GM18498 (cell line): Measurements from ENCODE around the gene MARCHF4.
"Not testable (repeated sequence)": the region's sequence is repeated elsewhere in the genome, so short reads cannot be mapped to it uniquely, and the experiment has no call there.

ENCODE experiments used
- ATAC-seq: cut with Tn5 transposase; IDR thresholded peaks from one replicate; pipeline ENCODE4 v1.9.1; 2021; ENCODE audit warnings: mild to moderate bottlenecking, moderate library complexity; ENCODE audit not compliant: unreplicated experiment

MARCHF4 gene

GRCh38 chr2:216392945-216393840 is 20.9 kb upstream of the MARCHF4 start:
- ATAC-seq: no peak

- no peak for ATAC-seq
Observed at GRCh38 chr2:216392018-216392562, 19.8 kb upstream of the MARCHF4 start.

DNA sequence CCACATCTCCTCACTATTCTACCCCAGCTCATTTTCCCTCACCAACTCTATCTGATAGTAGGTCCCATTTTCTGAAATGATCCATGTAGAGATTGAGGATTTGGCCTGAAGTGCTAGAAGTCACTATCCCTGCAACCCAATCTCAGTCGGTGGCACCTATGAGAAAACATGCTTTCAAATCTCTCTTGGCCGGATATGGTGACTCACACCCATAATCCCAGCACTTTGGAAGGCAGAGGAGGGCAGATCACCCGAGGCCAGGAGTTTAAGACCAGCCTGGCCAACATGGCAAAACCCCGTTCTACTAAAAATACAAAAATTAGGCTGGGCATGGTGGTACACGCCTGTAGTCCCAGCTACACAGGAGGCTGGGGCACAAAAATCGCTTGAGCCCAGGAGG is 19.1 kb upstream of the MARCHF4 start:
- ATAC-seq: no peak

DNA sequence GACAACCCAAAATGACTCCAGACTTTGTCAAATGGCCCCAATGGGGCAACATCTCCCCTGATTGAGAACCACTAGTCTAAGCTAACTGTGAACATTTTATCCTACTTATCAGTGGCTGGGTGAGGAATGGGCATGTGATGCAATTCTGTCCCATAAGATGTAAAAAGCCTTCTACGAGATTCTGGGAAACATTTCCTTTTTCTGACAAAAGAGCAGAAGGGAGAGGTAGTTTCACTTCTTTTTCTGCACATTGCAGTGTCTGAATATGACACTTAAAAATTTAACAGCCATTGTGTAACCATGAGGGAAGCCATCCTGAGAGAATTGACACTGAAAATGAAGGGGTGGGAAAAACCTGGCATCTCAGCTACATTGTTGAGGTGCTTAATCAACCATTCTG is 17.3 kb upstream of the MARCHF4 start:
- no peak for ATAC-seq

- no peak for ATAC-seq
Observed at GRCh38 chr2:216388046-216388884, 16.0 kb upstream of the MARCHF4 start.

GRCh38 chr2:216387262-216387661 is 15.0 kb upstream of the MARCHF4 start:
- no peak for ATAC-seq

DNA sequence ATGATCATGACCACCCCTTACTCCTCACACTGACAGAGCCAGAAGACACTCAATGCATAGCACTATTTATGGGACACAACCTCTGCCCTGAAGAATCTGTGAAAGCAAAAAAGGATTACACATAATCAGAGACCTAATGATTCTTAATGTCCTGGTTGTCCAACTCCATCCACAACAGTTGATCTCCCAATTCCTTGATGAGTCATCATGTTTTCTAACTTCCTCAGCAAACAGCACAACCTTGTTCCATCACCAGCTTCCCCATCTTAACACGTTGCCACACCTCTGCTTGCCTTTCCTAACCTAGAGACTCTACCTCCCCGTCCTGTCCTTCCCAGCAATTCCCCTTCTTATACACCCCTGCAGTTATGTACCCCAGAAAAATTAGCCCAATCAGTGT is 13.2 kb upstream of the MARCHF4 start:
- ATAC-seq: no peak

- not testable (repeated sequence) for ATAC-seq
Observed at GRCh38 chr2:216384409-216384808, 12.1 kb upstream of the MARCHF4 start.

GRCh38 chr2:216379977-216380376 is 7.7 kb upstream of the MARCHF4 start:
- no peak for ATAC-seq

DNA sequence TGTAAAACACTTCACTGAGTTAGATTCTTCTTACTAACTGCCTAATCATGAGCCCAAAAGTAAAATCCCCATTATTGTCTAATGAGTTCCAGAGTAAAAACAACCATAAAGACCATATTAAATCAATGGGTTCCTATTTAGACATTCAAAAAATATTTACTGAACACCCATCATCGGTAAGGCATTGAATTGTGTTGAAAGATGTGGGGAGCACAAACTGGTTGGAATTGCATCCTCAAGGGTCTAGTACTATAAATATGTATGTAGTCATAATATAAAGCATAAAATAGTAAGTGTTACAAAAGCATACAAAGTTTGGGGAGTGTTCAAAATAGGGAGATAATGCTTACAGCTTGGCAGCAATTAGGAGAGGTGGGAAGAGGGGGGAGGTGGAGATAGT is 3.0 kb upstream of the MARCHF4 start:
- no peak for ATAC-seq

- no peak for ATAC-seq
Observed at GRCh38 chr2:216373896-216374295, 1.6 kb upstream of the MARCHF4 start.

DNA sequence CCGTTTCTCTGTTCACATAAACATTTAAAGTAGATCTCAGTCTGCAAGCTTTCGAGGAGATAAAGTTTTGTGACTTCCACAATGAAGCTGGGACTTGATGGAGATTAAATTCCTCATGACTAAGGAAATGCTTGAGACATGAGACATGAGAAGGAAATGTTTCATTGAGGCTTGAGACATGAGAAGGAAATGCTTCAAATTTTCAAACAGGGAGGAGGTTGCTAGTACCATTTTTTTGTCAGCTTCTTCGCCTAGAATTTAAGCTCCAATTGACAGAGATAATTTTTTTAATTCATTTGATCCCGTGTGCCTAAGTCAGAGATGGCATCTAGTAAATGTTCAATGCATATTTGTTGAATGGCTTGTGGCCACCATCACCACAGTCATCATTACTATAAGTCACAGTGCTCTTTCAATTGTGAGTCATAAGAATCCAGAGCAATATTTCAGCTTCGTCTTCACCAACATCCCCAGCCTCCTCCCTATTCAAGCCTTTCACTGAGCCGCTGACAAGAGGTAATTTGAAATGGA is 543 bp upstream of the MARCHF4 start:
- ATAC-seq: no peak

DNA sequence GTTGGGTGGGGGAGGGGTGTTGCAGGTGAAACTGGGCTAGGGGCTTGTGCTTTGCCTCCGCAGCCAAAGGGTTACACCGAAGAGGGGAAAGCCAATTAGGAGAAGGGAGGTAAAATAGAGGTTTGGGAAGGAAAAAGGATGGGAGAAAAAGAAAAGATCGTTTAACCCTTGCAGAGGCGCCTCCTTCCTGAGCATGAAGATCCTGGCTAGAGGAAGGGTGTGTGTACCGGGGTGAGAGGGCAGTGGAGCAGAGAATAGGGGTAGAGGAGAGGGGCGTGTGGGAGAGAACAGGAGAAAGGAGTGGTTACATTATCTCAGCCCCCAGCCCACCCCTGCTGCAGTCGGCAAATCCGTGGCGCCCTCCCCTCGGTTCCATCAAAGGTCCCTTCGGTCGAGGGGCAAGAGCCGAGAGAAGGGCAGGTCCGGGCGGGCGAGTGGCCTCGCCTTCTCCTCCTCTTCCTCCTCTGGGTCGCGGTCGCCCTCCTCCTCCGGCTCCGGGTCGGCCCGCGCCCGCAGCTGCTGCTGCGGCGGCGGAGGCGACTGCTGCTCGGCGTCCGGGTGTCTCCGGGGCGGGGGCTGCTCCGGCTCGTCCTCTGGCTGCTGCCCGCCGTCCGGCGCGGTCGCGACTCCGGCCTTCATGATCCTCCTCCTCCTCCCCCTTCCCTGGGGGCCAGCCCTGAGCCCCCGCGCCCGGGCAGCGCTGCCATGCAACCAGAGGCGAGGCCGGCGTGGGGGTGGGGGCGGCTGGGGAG is 1.1 kb downstream of the MARCHF4 start:
- ATAC-seq: no peak

- no peak for ATAC-seq
Observed at GRCh38 chr2:216369821-216370220, 2.5 kb downstream of the MARCHF4 start.

- no peak for ATAC-seq
Observed at GRCh38 chr2:216366777-216367471, 5.4 kb downstream of the MARCHF4 start.

GRCh38 chr2:216365518-216365917 is 6.8 kb downstream of the MARCHF4 start:
- ATAC-seq: no peak

- ATAC-seq: no peak
Observed at GRCh38 chr2:216363221-216363620, 9.1 kb downstream of the MARCHF4 start.

DNA sequence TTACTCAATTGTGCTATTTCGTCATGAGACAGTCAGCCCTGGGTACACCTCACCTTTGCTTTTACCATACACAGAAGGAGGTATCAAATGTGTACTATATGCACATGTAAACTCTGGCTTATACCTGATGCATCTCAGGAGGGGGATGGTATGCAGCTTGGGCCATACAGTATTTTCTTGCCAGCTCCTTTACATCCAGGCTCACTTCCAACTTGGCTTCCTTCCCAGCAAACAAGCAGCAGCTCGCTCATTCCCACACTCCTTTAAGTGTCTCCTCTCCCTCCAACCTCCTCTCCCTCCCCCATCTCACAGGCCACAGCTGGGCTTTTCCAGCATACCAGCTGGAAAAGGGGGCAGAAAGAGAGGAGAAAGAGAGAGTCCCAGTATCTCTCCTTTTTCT is 9.6 kb downstream of the MARCHF4 start:
- no peak for ATAC-seq

DNA sequence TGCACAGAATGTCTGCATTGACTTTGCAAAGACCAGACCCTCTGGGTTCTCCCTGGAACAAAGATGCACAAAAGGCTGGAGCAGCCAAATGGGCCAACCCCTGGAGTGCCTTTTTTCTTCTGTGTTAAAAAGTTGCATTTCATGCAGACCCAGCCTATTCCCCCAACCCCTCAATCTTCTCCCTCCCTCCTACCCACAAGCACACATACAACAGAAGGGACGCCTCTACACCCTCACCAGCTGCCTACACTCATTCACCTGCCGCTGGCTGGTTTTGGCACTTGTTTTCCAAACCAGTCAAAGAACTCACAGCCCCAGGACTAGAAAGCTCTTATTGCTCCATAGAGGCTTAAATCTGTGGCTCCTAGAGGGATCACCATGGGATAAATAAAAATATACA is 16.6 kb downstream of the MARCHF4 start:
- ATAC-seq: no peak

- ATAC-seq: no peak
Observed at GRCh38 chr2:216354306-216354705, 18.0 kb downstream of the MARCHF4 start.
